ENCODE measurements around the gene PKD1.

DNA sequence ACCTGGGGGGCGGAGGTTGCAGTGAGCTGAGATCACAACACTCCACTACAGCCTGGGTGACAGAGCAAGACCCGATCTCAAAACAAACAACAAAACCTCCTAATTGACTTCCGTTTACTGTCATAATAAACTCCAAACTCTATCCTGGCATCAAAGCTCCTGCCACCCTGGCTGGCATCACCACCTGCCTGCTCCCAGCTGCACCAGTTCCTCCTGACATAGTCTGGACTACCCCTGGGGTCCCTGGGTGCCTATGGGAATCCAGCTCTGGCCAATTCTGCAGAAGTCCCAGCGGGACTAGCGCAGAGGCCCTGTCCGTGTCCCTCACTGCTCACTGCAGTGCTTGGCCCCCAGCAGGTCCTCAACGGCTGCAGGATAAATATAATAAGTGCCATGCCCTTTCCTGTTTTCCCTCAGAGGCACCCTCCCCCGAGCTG is 88.8 kb downstream of the PKD1 start:
- TF ChIP-seq, protein P1, sequence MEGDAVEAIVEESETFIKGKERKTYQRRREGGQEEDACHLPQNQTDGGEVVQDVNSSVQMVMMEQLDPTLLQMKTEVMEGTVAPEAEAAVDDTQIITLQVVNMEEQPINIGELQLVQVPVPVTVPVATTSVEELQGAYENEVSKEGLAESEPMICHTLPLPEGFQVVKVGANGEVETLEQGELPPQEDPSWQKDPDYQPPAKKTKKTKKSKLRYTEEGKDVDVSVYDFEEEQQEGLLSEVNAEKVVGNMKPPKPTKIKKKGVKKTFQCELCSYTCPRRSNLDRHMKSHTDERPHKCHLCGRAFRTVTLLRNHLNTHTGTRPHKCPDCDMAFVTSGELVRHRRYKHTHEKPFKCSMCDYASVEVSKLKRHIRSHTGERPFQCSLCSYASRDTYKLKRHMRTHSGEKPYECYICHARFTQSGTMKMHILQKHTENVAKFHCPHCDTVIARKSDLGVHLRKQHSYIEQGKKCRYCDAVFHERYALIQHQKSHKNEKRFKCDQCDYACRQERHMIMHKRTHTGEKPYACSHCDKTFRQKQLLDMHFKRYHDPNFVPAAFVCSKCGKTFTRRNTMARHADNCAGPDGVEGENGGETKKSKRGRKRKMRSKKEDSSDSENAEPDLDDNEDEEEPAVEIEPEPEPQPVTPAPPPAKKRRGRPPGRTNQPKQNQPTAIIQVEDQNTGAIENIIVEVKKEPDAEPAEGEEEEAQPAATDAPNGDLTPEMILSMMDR (IDR thresholded peaks at IDR 0.05): no peak
- TF ChIP-seq POLR2AphosphoS5 (IDR thresholded peaks at IDR 0.05) (no peak), POLR2A (IDR thresholded peaks at IDR 0.05) (no peak), EP300 (IDR thresholded peaks at IDR 0.05) (no peak)

All from suprapubic skin (tissue), 4 donors.